Kidney (tissue), 14 donors: ENCODE data around the gene ACTN3. TPM values are rescaled to one million over a fixed set of nuclear protein-coding genes. Genes with fewer than 3 reads are reported as not detected.

Experiments
- DNase-seq, 5 donors: peaks; one replicate each; pipeline ENCODE4 v3.0.0-alpha.2; 2013 to 2020
- FAIRE-seq: peaks from 2 replicates; lab custom pipeline; 2012; peaks lifted over from hg19 to GRCh38; lab: Jason Lieb, UNC
- H3K27ac ChIP-seq, 2 donors: one replicate each; pipeline ENCODE4 v1.7.0; 2013; ENCODE audit warnings: low read depth in 2 of 2, low read length in 2 of 2, inconsistent platforms in 1 of 2
- H3K27me3 ChIP-seq: one replicate; pipeline ENCODE4 v1.7.1; 2013; ENCODE audit warnings: low read length, inconsistent platforms; ENCODE audit not compliant: control insufficient read depth, insufficient read depth
- H3K36me3 ChIP-seq, 3 donors: one replicate each; pipeline versions ENCODE4 v1.7.0 to v1.7.1; 2013; ENCODE audit warnings: low read length in 3 of 3, control low read depth in 1 of 3, inconsistent platforms in 1 of 3; ENCODE audit not compliant: insufficient read depth in 3 of 3, control insufficient read depth in 2 of 3
- H3K4me1 ChIP-seq, 3 donors: one replicate each; pipeline versions ENCODE4 v1.7.0 to v1.7.1; 2013; ENCODE audit warnings: low read length in 3 of 3, inconsistent platforms in 1 of 3, low read depth in 1 of 3; ENCODE audit not compliant: control insufficient read depth in 2 of 3, insufficient read depth in 2 of 3
- H3K4me3 ChIP-seq, 3 donors: one replicate each; pipeline versions ENCODE4 v1.7.0 to v1.8.1; 2013; ENCODE audit warnings: low read length in 3 of 3, control low read depth in 1 of 3, inconsistent platforms in 1 of 3
- H3K9ac ChIP-seq, 3 donors: one replicate each; pipeline versions ENCODE4 v1.7.0 to v1.7.1; 2013; ENCODE audit warnings: low read length in 3 of 3, control low read depth in 1 of 3, inconsistent platforms in 1 of 3
- H3K9me3 ChIP-seq, 3 donors: one replicate each; pipeline versions ENCODE4 v1.7.0 to v1.7.1; 2013; ENCODE audit warnings: low read length in 3 of 3, control low read depth in 1 of 3, inconsistent platforms in 1 of 3; ENCODE audit not compliant: control insufficient read depth in 2 of 3, insufficient read depth in 1 of 3
- intact Hi-C: fragments of 100-400 bp; cut with DNase I; formaldehyde crosslinking; loops from one replicate; pipeline ENCODE4 v1.11.1; 2022
- polyA plus RNA-seq: library from polyadenylated mRNA; stranded (reverse); fragments of 350-450 nt; fragmentation: Illumina TruSeq; extraction: RNeasy Lipid Tissue Mini Kit (QIAGEN cat#74804); gene quantifications from one replicate; pipeline ENCODE4 v1.2.3, GENCODE V29; 2014; ENCODE audit warnings: low read depth, low replicate concordance; ENCODE audit not compliant: insufficient read depth
- total RNA-seq: library from RNA; stranded (reverse); fragmentation: NEBNext Ultra II Directional; extraction: Animal tissue kit (Norgen Biotek cat#: 25700); gene quantifications from one replicate; pipeline ENCODE4 v1.2.1, GENCODE V29; 2021
- TF ChIP-seq, protein P1 (sequence below): IDR thresholded peaks from 3 replicates; pipeline ENCODE4 v1.5.1; 2012; ENCODE audit warnings: mild to moderate bottlenecking, moderate library complexity, borderline replicate concordance; ENCODE audit not compliant: insufficient read depth; ENCODE audit errors: extremely low read depth
- donor health status: control.
- donor health status: control.
- donor health status: control.
- donor health status: control.
- donor health status: control.
- donor health status: DM: yes; HTN: yes; CAD: no.
- donor health status: Normal renal cell carcinoma (clear cell type).

Gene ACTN3
- total and polyA plus RNA-seq, 2 donors from 2014 or later: 0.16 TPM; not detected in 1

DNA sequence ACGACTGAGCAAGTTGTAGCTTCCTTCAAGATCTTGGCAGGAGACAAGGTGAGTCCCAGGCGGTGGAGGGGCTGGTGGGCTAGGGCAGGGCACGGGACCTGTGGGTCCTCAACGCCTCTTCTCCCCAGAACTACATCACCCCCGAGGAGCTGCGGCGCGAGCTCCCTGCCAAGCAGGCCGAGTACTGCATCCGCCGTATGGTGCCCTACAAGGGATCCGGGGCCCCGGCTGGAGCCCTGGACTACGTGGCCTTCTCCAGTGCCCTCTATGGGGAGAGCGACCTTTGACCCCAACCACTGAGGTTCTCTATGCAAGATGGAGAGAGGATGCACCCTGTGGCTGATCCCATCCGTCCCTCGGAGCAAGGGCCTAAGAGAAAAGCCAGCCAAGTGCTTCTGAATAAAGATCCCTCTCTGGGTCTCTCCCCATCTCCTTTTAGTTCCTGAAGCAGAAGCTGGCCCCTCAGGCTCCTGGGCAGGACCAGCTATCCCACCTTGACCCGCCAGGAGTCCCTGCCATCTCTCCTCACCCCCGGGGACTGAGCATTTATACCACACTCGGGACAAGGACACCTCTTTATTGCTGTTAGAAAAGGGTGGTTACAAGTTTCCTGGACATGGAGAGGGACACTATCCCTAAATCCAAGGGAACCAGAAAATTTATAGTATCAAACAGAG lies 16.3 kb downstream of the ACTN3 start:
- TF ChIP-seq, protein P1, sequence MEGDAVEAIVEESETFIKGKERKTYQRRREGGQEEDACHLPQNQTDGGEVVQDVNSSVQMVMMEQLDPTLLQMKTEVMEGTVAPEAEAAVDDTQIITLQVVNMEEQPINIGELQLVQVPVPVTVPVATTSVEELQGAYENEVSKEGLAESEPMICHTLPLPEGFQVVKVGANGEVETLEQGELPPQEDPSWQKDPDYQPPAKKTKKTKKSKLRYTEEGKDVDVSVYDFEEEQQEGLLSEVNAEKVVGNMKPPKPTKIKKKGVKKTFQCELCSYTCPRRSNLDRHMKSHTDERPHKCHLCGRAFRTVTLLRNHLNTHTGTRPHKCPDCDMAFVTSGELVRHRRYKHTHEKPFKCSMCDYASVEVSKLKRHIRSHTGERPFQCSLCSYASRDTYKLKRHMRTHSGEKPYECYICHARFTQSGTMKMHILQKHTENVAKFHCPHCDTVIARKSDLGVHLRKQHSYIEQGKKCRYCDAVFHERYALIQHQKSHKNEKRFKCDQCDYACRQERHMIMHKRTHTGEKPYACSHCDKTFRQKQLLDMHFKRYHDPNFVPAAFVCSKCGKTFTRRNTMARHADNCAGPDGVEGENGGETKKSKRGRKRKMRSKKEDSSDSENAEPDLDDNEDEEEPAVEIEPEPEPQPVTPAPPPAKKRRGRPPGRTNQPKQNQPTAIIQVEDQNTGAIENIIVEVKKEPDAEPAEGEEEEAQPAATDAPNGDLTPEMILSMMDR: no peak
- no peak overlapping the region for H3K4me3 ChIP-seq
- intact Hi-C loops: no loop called here
- no peaks in the 10 kb centered on the region for H3K9me3 ChIP-seq
- peaks cover 3% of the 10 kb centered on the region for H3K27me3 ChIP-seq
- no peak overlapping the region for H3K9ac ChIP-seq
- DNase-seq (no peak), FAIRE-seq (no peak)
- peaks cover 0 to 10% (median 0%) of the 10 kb centered on the region in 3 donors for H3K4me1 ChIP-seq
- peaks cover 0 to 2% (median 0%) of the 10 kb centered on the region in 3 donors for H3K36me3 ChIP-seq
- no peak overlapping the region for H3K27ac ChIP-seq

GRCh38 chr11:66563832-66564231 lies 17.1 kb downstream of the ACTN3 start:
- H3K4me3 ChIP-seq: no peak overlapping the region
- no peak for FAIRE-seq
- H3K4me1 ChIP-seq: peaks cover 0 to 13% (median 0%) of the 10 kb centered on the region in 3 donors
- H3K9me3 ChIP-seq: no peaks in the 10 kb centered on the region
- no peak overlapping the region for H3K27ac ChIP-seq
- intact Hi-C loops: no loop called here
- TF ChIP-seq, protein P1: no peak
- DNase-seq: no peak
- H3K9ac ChIP-seq: no peak overlapping the region
- H3K27me3 ChIP-seq: no peaks in the 10 kb centered on the region
- peaks cover 0 to 2% (median 0%) of the 10 kb centered on the region in 3 donors for H3K36me3 ChIP-seq

DNA sequence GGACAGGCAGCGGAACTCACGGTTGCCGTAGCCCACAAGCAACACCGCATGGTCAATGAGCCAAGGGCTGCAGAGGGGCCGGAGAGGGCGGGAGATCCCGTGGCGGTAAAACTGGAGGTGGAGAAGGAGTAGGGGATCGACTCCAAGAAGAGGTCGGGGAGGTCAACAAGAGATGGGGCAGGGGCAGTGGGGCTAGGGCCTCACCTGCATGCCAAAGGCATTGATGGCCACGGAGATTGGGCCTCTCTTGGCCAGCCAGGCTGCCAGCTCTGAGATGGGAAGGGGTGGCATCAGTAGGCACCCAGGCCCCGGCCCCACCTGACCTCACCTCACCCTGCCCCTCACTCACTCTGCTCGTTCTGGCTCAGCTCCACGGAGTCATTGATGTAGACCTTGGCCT lies 17.8 kb downstream of the ACTN3 start:
- peaks cover 0 to 10% (median 0%) of the 10 kb centered on the region in 3 donors for H3K4me1 ChIP-seq
- no peak for FAIRE-seq
- H3K27me3 ChIP-seq: no peaks in the 10 kb centered on the region
- H3K4me3 ChIP-seq: no peak overlapping the region
- H3K9ac ChIP-seq: no peak overlapping the region
- peaks cover 0 to 2% (median 0%) of the 10 kb centered on the region in 3 donors for H3K36me3 ChIP-seq
- TF ChIP-seq, protein P1: no peak
- intact Hi-C loops: no loop called here
- no peaks in the 10 kb centered on the region for H3K9me3 ChIP-seq
- DNase-seq: no peak
- H3K27ac ChIP-seq: no peak overlapping the region
